KG1 (cell line): Measurements from ENCODE around the gene CCDC88C.
"Not testable (repeated sequence)": the region's sequence is repeated elsewhere in the genome, so short reads cannot be mapped to it uniquely, and the experiment has no call there.

Experiments
- DNase-seq: peaks from one replicate; lab custom pipeline; 2025; lab: John Stamatoyannopoulos, UW

The CCDC88C gene, protein sequence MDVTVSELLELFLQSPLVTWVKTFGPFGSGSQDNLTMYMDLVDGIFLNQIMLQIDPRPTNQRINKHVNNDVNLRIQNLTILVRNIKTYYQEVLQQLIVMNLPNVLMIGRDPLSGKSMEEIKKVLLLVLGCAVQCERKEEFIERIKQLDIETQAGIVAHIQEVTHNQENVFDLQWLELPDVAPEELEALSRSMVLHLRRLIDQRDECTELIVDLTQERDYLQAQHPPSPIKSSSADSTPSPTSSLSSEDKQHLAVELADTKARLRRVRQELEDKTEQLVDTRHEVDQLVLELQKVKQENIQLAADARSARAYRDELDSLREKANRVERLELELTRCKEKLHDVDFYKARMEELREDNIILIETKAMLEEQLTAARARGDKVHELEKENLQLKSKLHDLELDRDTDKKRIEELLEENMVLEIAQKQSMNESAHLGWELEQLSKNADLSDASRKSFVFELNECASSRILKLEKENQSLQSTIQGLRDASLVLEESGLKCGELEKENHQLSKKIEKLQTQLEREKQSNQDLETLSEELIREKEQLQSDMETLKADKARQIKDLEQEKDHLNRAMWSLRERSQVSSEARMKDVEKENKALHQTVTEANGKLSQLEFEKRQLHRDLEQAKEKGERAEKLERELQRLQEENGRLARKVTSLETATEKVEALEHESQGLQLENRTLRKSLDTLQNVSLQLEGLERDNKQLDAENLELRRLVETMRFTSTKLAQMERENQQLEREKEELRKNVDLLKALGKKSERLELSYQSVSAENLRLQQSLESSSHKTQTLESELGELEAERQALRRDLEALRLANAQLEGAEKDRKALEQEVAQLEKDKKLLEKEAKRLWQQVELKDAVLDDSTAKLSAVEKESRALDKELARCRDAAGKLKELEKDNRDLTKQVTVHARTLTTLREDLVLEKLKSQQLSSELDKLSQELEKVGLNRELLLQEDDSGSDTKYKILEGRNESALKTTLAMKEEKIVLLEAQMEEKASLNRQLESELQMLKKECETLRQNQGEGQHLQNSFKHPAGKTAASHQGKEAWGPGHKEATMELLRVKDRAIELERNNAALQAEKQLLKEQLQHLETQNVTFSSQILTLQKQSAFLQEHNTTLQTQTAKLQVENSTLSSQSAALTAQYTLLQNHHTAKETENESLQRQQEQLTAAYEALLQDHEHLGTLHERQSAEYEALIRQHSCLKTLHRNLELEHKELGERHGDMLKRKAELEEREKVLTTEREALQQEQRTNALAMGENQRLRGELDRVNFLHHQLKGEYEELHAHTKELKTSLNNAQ (N-terminal part only)

DNA sequence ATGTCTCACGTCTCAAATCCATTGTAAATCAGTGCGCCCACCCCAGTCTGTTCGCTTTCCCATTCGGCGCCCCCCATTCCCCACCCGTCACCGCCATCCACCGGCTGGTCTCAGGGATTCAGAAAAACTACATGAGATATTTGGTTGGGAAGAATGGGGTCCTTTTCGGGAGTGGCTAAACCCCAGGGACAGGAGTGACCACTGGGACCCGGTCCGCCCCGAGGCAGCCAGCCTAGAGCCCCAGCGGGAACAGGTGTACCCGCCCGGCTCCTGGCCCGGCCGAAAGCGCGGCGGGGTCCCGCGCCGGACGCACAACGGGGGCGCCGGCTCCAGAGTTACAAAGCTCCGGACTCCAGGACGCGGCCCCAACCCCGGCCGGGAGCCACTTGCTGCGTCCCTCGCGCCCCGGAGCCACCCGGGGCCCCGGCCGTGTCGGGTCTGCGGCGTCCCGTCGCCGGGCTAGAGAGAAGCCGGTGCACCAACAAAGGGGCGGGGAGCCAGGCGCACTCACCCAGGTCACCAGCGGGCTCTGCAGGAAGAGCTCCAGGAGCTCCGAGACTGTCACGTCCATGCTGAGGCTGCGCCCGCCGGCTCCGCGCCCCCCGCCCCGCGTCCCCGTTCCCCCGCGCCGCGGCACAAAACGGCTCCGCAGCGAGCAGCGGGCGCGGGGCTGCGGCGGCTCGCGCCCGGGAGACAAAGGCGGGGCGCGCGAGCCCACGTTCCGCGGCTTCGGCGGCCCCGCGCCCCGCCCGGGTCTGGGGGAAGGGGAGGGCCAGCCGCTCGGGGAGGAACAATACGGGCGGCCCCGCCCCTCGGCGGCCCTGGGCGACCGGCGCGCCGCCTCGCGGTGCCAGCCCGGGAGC, at the start of gene CCDC88C:
TSS of gene CCDC88C (minus strand) at position 701 of the 863 bp plus-strand sequence. CDS start at position 571, 130 bp downstream.
- peak; percentile 19 for DNase-seq

DNA sequence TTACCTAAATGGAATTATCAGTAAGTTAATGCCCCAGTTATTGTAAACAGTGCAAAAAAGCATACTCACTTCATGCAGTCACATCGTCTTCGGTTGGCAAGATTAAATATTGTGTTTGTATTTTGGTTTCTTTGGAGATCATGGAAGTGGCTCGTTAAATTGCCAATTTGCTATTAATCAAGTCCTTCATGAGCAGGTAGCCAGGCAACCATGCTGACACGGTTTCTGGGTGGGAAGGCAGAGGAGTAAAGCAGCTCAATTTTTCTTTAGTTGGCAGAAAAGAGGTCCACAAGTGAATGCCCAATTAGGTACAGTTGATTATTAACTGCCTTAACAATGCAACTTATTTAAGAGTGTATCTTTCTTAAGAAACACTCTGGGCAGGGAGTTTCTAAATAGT, 48.6 kb upstream of the CCDC88C start:
- DNase-seq: no peak

DNA sequence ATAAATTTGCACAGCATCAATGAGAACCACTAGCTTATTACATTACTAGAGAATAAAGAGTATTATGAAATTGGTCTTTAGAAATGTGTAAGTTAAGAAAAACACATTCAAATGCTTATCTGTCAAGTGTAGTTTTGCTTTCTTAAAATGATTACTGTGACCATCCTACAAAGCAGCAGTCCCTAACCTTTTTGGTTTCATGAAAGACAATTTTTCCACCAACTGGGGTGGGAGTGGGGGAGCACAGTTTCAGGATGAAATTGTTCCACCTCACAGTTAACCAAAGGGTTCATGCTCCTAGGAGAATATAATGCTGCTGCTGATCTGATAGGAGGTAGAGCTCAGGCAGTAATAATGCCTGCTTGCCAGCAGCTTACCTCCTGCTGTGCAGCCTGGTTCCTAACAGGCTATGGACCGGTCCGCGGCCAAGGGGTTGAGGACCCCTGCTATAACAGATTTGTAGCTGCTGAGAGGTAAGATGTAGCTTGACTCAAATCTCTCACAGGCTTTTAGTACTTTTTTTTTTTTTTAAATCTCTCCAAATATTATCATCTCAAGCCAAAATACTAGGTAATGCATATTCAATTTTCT, 47.1 kb upstream of the CCDC88C start:
- no peak for DNase-seq

DNA sequence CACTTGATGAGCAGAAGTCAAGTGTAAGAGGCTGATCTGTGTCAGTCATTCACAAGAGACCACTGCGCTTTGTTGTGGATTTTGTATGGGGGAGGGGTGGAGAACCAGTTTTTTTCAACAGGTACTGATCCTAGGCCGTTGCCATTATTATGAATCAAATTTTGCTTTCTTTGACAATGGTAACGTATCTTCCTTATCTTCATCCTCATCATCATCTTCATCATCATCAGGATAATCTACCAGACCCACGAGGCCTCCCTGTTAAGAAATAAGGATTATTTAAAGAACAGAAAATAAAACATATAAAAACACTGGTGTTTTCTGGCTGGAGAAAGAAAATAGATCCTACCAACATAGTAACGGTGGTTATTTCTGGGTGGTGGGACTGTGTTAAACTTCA, 41.0 kb upstream of the CCDC88C start:
- DNase-seq: no peak

DNA sequence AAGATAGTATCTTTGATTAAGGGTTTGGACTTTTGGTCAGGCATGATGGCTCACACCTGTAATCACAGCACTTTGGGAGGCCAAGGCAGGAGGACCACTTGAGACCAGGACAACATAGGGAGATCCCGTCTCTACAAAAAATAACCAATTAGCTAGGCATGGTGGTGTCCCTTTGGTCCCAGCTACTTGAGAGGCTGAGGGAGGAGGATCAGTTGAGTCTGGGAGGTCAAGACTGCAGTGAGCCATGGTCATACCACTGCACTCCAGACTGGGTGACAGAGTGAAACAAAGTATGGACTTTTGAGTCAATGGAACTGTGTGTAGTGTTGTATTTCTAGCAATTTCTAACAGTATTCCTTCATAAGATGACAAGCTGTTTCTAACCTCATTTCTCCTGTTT, 38.7 kb upstream of the CCDC88C start:
- no peak for DNase-seq

DNA sequence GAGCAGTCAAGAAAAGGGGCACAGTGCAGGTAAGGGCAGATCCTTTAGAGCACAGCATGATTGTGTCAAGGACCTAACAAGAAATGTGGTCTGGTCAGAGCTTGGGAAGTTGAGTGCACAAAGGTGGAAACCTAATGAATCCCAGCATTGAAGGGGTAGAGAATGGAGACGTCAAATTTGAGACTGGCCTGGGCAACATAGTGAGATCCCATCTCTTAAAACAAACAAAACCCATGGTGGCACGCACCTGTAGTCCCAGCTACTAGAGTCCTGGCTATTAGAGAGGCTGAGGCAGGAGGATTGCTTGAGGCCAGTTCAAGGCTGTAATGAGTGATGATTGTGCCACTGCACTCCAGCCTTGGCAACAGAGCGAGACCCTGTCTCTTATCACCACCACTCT, 37.0 kb upstream of the CCDC88C start:
- no peak for DNase-seq

DNA sequence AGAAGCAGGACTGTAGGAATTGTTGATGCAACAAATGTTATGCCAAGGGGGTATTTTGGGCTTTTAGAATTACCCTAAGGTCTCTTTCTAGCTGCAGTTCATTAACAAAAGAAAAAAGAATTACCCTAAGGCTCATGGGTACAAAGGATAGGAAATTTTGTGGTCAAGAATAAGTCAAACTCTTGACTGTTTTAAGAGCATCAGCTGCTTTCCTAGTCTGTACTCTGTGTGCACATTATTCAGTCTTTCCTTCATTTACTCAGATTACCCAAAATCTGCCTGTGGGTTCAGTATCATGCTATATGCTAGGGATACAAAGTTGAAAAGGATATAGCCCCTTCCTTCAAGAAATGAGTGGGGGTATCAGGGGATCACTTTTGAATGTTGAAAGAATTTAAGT, 36.5 kb upstream of the CCDC88C start:
- DNase-seq: no peak

DNA sequence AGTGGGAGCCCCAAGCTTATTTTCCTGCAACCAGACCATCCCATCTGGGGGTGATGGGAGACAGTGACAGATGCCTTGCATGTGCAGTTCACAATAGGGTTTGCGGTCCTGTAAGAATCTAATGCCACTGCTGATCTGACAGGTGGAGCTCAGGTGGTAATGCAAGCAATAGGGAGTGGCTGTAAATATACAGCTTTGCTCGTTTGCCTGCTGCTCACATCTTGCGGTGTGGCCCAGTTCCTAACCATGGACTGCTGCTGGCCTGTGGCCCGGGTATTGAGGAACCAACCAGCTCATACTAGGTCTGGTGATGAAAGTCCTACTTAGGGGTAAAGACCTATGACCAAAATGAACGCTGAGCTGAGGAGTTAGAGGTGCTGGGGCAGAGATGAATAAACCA, 36.1 kb upstream of the CCDC88C start:
- DNase-seq: no peak

DNA sequence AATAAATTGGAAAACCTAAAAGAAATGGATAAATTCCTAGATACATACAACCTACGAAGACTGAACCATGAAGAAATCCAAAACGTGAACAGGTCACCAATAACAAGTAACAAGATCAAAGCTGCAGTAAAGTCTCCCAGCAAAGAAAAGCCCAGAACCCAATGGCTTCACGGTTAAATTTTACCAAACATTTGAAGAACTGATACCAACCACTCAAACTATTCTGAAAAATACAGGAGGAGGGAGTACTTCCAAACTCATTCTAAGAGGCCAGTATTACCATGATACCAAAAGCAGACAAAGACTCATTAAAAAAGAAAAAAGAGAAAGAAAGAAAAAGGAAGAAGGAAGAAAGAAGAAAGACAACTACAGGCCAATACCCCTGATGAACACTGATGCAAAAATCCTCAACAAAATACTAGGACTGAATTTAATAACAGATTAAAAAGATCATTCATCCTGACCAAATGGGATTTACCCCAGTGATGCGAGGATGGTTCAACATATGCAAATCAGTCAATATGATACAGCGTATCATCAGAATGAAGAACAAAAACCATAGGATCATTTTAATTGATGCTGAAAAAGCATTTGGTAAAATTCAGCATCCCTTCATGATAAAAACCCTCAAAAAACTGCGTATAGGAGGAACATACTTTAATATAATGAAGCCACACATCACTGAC, 26.9 kb upstream of the CCDC88C start:
- no peak for DNase-seq

DNA sequence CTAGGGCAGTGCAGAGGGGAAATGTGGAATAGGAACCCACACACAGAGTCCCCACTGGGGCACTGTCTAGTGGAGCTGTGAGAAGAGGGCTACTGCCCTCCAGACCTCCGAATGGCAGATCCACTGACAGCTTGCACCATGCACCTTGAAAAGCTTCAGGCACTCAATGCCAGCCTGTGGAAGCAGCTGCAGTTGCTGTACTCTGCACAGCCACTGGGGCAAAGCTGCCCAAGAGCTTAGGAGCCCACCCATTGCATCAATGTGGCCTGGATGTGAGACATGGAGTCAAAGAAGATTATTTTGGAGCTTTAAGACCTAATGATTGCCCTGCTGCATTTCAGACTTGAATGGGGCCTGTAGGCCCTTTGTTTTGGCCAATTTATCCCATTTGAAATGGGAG, 21.7 kb upstream of the CCDC88C start:
- DNase-seq: no peak

DNA sequence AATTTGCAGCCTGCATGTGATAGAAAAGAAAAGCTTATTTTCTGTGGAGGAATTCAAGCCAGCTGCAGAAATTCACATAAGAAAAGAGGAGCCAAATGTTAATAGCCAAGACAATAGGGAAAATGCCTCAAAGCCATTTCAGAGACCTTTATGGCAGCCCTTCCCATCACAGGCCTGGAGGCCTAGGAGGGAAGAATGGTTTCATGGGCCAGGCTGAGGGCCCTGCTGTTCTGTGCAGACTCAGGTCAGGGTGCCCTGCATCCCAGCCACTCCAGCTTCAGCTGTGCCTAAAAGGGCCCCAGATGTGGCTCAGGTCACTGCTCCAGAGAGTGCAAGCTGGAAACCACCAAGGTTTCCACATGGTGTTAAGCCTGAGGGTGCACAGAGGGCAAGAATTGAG, 21.2 kb upstream of the CCDC88C start:
- DNase-seq: no peak

DNA sequence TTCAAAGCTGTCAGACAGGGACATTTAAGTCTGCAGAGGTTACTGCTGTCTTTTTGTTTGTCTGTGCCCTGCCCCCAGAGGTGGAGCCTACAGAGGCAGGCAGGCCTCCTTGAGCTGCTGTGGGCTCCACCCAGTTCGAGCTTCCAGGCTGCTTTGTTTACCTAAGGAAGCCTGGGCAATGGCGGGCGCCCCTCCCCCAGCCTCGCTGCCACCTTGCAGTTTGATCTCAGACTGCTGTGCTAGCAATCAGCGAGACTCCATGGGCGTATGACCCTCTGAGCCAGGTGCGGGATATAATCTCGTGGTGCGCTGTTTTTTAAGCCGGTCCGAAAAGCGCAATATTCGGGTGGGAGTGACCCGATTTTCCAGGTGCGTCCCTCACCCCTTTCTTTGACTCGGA, 18.6 kb upstream of the CCDC88C start:
- DNase-seq: not testable (repeated sequence)

DNA sequence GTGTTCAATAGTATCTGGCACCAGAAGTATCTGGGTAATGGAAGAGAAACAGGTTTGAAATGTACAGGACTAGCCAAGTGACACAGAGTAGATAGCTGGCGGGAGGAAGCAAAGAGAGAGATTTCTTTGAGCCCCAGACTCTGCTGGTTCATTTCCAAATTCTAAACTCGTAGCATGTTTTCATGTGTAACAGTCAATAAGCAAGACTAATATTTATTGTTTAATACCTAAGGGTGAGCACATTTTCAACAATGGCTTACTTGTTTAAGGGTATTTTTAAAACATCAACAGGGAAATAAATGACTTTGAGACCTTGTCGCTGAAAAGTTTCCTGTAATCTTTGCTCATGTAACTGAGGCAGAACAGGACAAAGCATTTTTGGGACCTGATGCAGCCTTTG, 11.8 kb upstream of the CCDC88C start:
- DNase-seq: no peak

DNA sequence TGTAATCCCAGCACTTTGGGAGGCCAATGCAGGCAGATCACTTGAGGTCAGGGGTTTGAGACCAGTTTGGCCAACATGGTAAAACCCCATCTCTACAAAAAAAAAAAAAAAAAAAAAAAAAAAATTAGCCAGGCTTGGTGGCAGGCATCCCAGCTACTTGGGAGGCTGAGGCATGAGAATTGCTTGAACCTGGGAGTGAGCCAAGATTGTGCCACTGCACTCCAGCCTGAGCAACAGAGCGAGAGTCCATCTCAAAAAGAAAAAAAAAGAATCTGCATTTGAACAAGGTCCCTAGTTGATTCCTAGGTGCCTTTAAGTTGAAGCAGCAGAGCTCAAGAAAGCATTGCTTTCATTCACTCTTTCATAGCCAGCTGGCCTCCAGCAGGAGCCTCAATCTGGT, 11.3 kb upstream of the CCDC88C start:
- not testable (repeated sequence) for DNase-seq

DNA sequence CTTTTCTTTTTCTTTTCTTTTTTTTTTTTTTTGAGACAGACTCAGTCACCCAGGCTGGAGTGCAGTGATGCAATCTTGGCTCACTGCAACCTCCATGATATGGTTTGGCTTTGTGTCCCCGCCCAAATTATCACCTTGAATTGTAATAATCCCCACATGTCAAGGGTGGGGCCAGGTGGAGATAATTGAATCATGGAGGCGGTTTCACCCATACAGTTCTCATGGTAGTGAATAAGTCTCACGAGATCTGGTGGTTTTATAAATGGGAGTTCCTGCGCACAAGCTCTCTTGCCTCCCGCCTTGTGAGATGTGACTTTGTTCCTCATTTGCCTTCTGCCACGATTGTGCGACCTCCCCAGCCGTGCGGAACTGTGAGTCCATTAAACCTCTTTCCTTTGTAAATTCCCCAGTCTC, 7.9 kb upstream of the CCDC88C start:
- DNase-seq: not testable (repeated sequence)

DNA sequence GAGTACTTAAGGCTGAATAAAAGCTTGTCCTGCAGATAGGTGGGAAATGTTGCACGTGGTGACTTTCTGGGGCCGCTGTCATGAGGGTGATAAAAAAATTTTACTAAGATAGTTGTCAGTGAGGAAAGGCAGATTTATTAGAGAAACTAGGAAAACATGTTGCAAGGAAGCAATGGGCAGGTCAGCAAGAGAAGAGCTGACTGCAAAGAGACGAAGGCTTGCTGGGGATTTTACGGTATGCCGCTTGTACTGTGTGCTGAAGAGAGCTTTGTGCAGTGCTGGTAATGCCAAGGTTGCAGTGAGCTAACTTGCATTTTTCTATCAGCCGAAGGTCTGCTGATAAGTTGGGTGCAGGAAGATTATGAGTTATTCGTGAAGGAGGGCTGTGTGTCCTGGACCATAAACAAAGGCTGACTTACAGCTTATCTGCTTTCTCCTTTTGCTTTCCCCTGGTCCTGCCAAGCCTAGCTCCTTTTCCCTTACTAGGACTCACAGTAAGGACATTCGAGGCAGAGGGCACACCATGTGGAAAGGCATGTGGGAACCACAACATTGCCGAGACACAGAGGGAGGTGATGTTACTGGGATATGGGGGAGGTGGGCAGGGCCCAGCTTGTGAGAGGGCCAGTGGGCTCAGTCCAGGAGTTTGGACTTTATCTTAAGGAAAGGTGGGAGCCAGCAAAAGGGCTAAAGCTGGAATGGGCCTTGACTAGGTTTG, 7.4 kb upstream of the CCDC88C start:
- no peak for DNase-seq

DNA sequence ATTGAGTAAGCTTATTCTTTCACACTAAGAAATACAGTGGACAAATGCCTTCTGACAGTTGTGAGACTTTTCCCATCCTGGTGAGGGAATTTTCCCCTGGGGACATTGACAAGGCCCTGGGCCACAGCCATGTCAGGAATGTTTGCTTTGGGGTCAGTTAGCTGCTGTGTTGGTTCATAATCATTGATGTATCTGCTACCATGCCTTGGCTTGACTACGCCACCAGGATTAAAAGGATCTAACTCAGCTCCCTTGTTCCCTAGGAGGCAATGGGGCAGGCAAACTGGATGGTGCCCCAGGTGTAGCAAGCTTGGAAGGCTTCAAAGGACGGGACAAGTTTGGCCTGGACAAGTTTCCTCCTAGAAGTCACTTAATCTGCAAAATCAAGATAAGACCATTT, 3.1 kb upstream of the CCDC88C start:
- DNase-seq: no peak

DNA sequence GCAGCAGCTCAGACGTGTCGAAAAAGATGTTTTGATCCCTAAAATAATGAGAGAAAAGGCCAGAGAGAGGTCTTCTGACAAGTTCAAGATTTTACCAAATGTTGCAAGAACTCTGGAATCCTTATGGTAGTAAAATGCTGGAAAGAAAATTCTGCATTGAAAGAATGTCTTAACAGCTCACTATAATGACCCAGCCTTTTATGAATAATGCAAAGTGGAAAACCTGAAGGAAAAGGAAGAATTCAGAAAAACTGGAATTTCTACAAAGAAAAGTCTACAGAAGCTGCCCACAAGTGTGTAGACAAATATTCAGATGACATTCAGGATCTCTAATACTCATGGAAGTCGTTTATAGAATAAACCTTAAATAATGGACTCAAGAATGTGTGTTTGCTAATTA, 1.8 kb upstream of the CCDC88C start:
- DNase-seq: no peak

DNA sequence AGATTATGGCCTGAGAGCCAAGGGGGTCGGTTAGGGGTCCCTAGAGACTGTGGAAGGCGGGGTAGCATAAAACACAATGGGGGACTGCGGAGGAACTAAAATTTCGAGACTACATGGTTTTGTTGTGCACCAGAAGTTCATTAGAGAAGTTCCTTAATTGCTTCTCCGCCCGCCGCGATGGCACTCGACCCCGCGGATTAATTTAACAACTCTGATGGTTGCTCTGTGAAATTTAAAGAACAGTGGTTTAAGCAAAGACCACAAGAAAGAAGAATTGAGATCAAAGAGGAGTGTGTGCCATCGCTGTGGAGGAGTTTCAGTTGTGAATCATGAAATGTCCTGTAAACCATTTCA, 1.4 kb upstream of the CCDC88C start:
- no peak for DNase-seq
